SK-N-SH (cell line): ENCODE measurements around the gene CCDC138. TPM values are rescaled to one million over a fixed set of nuclear protein-coding genes. Genes with fewer than 3 reads are reported as not detected.

Source experiments
- CTCF ChIA-PET: fragments of 300-600, 350-600 bp; formaldehyde crosslinking; extraction: SDS; loops from one replicate; lab custom pipeline; 2021; lab: Yijun Ruan, JAX
- POLR2A ChIA-PET: fragments of 350-600 bp; sonication (Branson Sonifier 250); formaldehyde crosslinking; extraction: SDS; loops from one replicate; lab custom pipeline; 2020; ENCODE audit warnings: antibody characterized with exemption, inconsistent platforms; lab: Yijun Ruan, JAX
- DNase-seq: peaks from one replicate; pipeline ENCODE4 v3.0.0; 2012
- H2AFZ ChIP-seq: fragments of 200-600 bp; sonication (generic); 2 replicates; pipeline ENCODE4 v1.8.1; 2016; ENCODE audit warnings: antibody characterized with exemption, mild to moderate bottlenecking, low read depth
- H3F3A ChIP-seq: fragments of 200-600 bp; sonication (generic); replicated peaks from 2 replicates; pipeline ENCODE3; 2016; ENCODE audit warnings: antibody characterized with exemption, mild to moderate bottlenecking; ENCODE audit not compliant: insufficient read depth
- H3K27ac ChIP-seq, 2 experiments: fragments of 200-500 bp in 1 of 2; fragments of 200-600 bp in 1 of 2; sonication (Bioruptor generic) in 1 of 2; sonication (generic), shearing (Covaris generic) in 1 of 2; 2 replicates each; pipeline versions ENCODE4 v1.5.1 to v1.6.1; 2014 to 2016; ENCODE audit warnings: low read depth in 2 of 2, inconsistent platforms in 1 of 2, low read length in 1 of 2, mild to moderate bottlenecking in 1 of 2, mixed read lengths in 1 of 2
- H3K27me3 ChIP-seq: fragments of 200-600 bp; sonication (generic), shearing (Covaris generic); 2 replicates; pipeline ENCODE4 v1.6.1; 2016; ENCODE audit warnings: mixed run types; ENCODE audit not compliant: insufficient read depth
- H3K36me3 ChIP-seq, 2 experiments: fragments of 200-500 bp in 1 of 2; fragments of 200-600 bp in 1 of 2; sonication (Bioruptor generic) in 1 of 2; sonication (generic) in 1 of 2; replicated peaks in 1 of 2; 2 replicates each; pipeline versions ENCODE3 to v1.5.1; 2014 to 2016; ENCODE audit warnings: low read length in 1 of 2, mild to moderate bottlenecking in 1 of 2; ENCODE audit not compliant: insufficient read depth in 2 of 2, control insufficient read depth in 1 of 2
- H3K4me1 ChIP-seq, 2 experiments: fragments of 200-500 bp in 1 of 2; fragments of 200-600 bp in 1 of 2; sonication (Bioruptor generic) in 1 of 2; sonication (generic), shearing (Covaris generic) in 1 of 2; 2 replicates each; pipeline versions ENCODE4 v1.5.1 to v1.6.1; 2014 to 2016; ENCODE audit warnings: low read depth in 1 of 2, low read length in 1 of 2, mixed run types in 1 of 2; ENCODE audit not compliant: insufficient read depth in 2 of 2, control insufficient read depth in 1 of 2
- H3K4me2 ChIP-seq: fragments of 200-600 bp; sonication (generic), shearing (Covaris generic); 2 replicates; pipeline ENCODE4 v1.6.1; 2017; ENCODE audit warnings: mixed run types
- H3K4me3 ChIP-seq, 2 experiments: fragments of 200-500 bp in 1 of 2; fragments of 200-600 bp in 1 of 2; sonication (Bioruptor generic) in 1 of 2; sonication (generic), shearing (Covaris generic) in 1 of 2; 2 replicates each; pipeline versions ENCODE4 v1.5.1 to v1.8.1; 2014 to 2016; ENCODE audit warnings: low read depth in 2 of 2, inconsistent platforms in 1 of 2, low read length in 1 of 2, mild to moderate bottlenecking in 1 of 2, mixed read lengths in 1 of 2, moderate library complexity in 1 of 2
- H3K79me2 ChIP-seq: fragments of 200-600 bp; sonication (generic); 2 replicates; pipeline ENCODE4 v1.8.1; 2017; ENCODE audit warnings: mild to moderate bottlenecking; ENCODE audit not compliant: insufficient read depth
- H3K9ac ChIP-seq: fragments of 200-600 bp; sonication (generic); 2 replicates; pipeline ENCODE4 v1.6.1; 2017; ENCODE audit warnings: mixed run types
- H3K9me2 ChIP-seq: fragments of 200-600 bp; sonication (generic); 2 replicates; pipeline ENCODE4 v1.6.1; 2017; ENCODE audit warnings: mixed run types
- H3K9me3 ChIP-seq: fragments of 200-600 bp; sonication (generic); 2 replicates; pipeline ENCODE4 v1.6.1; 2017; ENCODE audit warnings: mixed run types, mild to moderate bottlenecking, moderate library complexity
- H4K20me1 ChIP-seq: fragments of 200-600 bp; sonication (generic); 2 replicates; pipeline ENCODE4 v1.6.1; 2017; ENCODE audit warnings: mild to moderate bottlenecking, mixed run types; ENCODE audit not compliant: insufficient read depth
- EP300 ChIP-seq, 2 experiments: IDR thresholded peaks; 2 replicates each; pipeline versions ENCODE4 v1.4.0 to v1.6.1; 2012; ENCODE audit warnings: borderline replicate concordance in 1 of 2, low read depth in 1 of 2, low read length in 1 of 2
- FOXJ3 ChIP-seq: sonication (generic); formaldehyde crosslinking; IDR thresholded peaks from 2 replicates; pipeline ENCODE4 v1.5.1; 2020; ENCODE audit warnings: mild to moderate bottlenecking, missing genetic modification reagents
- RCOR1 ChIP-seq: fragments of 150-350 bp; IDR thresholded peaks from 2 replicates; pipeline ENCODE4 v1.6.1; 2017; ENCODE audit warnings: antibody characterized with exemption, low read length
- polyA plus RNA-seq, 3 experiments: library from polyadenylated mRNA; depleted of rRNA; stranded (reverse); fragments of >200 nt; gene quantifications; 2 replicates each; pipeline ENCODE4 v1.2.3, GENCODE V29; 2012
- TF ChIP-seq, protein P1 (sequence below): IDR thresholded peaks from 2 replicates; pipeline ENCODE4 v1.4.0; 2012; ENCODE audit warnings: low read depth, borderline replicate concordance
- TF ChIP-seq, protein P2 (sequence below): IDR thresholded peaks from 2 replicates; pipeline ENCODE4 v1.4.0; 2012; ENCODE audit warnings: low read depth, borderline replicate concordance
- TF ChIP-seq, protein P3 (sequence below): fragments of 150-350 bp; IDR thresholded peaks from 2 replicates; pipeline ENCODE4 v1.6.1; 2017; ENCODE audit warnings: antibody characterized with exemption, low read length, low read depth, borderline replicate concordance
- TF ChIP-seq, protein P4 (sequence below): IDR thresholded peaks from 2 replicates; pipeline ENCODE4 v1.6.1; 2012; ENCODE audit warnings: mild to moderate bottlenecking, low read depth, low read length, moderate library complexity

Gene CCDC138
- polyA plus RNA-seq, 1 of the 3 experiments (the other 2 are of a cell fraction) = 1.2 TPM

DNA sequence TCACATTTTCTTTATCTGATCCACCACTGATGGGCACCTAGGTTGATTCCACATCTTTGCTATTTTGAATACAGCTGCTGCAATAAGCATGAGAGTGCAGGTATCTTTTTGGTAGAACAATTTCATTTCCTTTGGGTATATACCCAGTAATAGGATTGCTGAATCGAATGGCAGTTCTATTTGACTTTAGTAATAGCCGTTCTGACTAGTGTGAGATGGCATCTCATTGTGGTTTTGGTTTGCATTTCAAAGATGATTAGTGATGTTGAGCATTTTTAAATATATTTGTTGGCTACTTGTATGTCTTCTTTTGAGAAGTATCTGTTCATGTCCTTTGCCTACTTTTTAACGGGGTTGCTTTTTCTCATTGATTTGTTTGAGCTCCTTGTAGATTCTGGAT lies 72.3 kb downstream of the CCDC138 start (continued):
- TF ChIP-seq, protein P1, sequence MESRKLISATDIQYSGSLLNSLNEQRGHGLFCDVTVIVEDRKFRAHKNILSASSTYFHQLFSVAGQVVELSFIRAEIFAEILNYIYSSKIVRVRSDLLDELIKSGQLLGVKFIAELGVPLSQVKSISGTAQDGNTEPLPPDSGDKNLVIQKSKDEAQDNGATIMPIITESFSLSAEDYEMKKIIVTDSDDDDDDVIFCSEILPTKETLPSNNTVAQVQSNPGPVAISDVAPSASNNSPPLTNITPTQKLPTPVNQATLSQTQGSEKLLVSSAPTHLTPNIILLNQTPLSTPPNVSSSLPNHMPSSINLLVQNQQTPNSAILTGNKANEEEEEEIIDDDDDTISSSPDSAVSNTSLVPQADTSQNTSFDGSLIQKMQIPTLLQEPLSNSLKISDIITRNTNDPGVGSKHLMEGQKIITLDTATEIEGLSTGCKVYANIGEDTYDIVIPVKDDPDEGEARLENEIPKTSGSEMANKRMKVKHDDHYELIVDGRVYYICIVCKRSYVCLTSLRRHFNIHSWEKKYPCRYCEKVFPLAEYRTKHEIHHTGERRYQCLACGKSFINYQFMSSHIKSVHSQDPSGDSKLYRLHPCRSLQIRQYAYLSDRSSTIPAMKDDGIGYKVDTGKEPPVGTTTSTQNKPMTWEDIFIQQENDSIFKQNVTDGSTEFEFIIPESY = no peak
- TF ChIP-seq, protein P2, sequence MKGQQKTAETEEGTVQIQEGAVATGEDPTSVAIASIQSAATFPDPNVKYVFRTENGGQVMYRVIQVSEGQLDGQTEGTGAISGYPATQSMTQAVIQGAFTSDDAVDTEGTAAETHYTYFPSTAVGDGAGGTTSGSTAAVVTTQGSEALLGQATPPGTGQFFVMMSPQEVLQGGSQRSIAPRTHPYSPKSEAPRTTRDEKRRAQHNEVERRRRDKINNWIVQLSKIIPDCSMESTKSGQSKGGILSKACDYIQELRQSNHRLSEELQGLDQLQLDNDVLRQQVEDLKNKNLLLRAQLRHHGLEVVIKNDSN = no peak
- TF ChIP-seq RCOR1 = no peak
- TF ChIP-seq, protein P3, sequence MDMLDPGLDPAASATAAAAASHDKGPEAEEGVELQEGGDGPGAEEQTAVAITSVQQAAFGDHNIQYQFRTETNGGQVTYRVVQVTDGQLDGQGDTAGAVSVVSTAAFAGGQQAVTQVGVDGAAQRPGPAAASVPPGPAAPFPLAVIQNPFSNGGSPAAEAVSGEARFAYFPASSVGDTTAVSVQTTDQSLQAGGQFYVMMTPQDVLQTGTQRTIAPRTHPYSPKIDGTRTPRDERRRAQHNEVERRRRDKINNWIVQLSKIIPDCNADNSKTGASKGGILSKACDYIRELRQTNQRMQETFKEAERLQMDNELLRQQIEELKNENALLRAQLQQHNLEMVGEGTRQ = no peak

DNA sequence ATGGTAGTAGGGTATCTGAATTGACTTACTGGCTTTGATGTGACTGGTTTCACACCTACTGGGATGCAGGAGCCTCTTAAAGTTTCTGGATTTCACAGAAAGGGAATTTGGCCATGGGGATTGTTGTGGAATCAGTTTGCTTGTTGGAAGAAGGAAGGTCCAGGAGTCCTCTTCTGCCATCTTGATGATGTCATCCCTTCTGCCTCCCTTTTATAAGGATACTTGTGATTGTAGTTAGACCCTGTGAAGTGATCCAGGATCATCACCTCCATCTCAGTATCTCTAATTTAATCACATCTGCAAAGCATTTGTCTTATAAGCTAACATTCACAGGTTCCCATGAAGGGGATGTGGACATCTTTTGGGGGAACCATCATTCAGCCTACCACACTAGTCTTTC lies 79.5 kb downstream of the CCDC138 start:
- Histone ChIP-seq H3K4me2 (no peak overlapping the region), H2AFZ (no peak overlapping the region), H3K4me3 (no peak overlapping the region), H3K79me2 (no peaks in the 10 kb centered on the region), H3F3A (no peaks in the 10 kb centered on the region), H3K9ac (no peak overlapping the region), H3K4me1 (no peaks in the 10 kb centered on the region), H3K9me3 (0 out of 2 replicates have a peak, but pooled peaks cover 11% of the 10 kb centered on the region), H3K9me2 (no peaks in the 10 kb centered on the region), H3K27ac (no peak overlapping the region), H3K36me3 (peaks cover 9 to 25% of the 10 kb centered on the region in 2 experiments), H4K20me1 (no peaks in the 10 kb centered on the region), H3K27me3 (no peaks in the 10 kb centered on the region)
- CTCF ChIA-PET = interaction anchor here (1.3 kb wide), 1 partner anchor 12 kb away, joined by 4 read pairs; no protein-coding TSS in a partner anchor
- TF ChIP-seq EP300 (IDR thresholded peaks at IDR 0.05; ENCODE audit: borderline replicate concordance in 1 of 2, low read depth in 1 of 2, low read length in 1 of 2) (no peak), FOXJ3 (no peak)
- TF ChIP-seq, protein P2 = no peak
- TF ChIP-seq, protein P4, sequence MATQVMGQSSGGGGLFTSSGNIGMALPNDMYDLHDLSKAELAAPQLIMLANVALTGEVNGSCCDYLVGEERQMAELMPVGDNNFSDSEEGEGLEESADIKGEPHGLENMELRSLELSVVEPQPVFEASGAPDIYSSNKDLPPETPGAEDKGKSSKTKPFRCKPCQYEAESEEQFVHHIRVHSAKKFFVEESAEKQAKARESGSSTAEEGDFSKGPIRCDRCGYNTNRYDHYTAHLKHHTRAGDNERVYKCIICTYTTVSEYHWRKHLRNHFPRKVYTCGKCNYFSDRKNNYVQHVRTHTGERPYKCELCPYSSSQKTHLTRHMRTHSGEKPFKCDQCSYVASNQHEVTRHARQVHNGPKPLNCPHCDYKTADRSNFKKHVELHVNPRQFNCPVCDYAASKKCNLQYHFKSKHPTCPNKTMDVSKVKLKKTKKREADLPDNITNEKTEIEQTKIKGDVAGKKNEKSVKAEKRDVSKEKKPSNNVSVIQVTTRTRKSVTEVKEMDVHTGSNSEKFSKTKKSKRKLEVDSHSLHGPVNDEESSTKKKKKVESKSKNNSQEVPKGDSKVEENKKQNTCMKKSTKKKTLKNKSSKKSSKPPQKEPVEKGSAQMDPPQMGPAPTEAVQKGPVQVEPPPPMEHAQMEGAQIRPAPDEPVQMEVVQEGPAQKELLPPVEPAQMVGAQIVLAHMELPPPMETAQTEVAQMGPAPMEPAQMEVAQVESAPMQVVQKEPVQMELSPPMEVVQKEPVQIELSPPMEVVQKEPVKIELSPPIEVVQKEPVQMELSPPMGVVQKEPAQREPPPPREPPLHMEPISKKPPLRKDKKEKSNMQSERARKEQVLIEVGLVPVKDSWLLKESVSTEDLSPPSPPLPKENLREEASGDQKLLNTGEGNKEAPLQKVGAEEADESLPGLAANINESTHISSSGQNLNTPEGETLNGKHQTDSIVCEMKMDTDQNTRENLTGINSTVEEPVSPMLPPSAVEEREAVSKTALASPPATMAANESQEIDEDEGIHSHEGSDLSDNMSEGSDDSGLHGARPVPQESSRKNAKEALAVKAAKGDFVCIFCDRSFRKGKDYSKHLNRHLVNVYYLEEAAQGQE = no peak
- DNase-seq = no peak
- POLR2A ChIA-PET = no interaction called here
